Urinary bladder (tissue), 4 donors: ENCODE results near the gene CSNK2A2. TPM values are rescaled to one million over a fixed set of nuclear protein-coding genes. Genes with fewer than 3 reads are reported as not detected.

Experiments used
- DNase-seq: peaks from one replicate; pipeline ENCODE4 v3.0.0-alpha.2; 2015; ENCODE audit errors: extremely low spot score
- H3K27ac ChIP-seq: one replicate; pipeline ENCODE4 v1.5.1; 2013; ENCODE audit warnings: low read depth, mild to moderate bottlenecking, moderate library complexity
- H3K36me3 ChIP-seq: one replicate; pipeline ENCODE4 v1.6.1; 2013; ENCODE audit warnings: mild to moderate bottlenecking, moderate library complexity; ENCODE audit not compliant: insufficient read depth
- H3K4me1 ChIP-seq: one replicate; pipeline ENCODE4 v1.6.1; 2013; ENCODE audit warnings: mild to moderate bottlenecking, moderate library complexity; ENCODE audit not compliant: insufficient read depth
- H3K4me3 ChIP-seq: one replicate; pipeline ENCODE4 v1.5.1; 2013; ENCODE audit warnings: low read depth, low read length
- WGBS: extraction: QIAGEN DNeasy Blood & Tissue Kit; methylation state at CpG from one replicate; pipeline ENCODE4 v1.1.7; 2013; 5-methylcytosine and 5-hydroxymethylcytosine counted together
- polyA plus RNA-seq: library from polyadenylated mRNA; stranded (reverse); fragments of 200-250 nt; gene quantifications from one replicate; pipeline ENCODE4 v1.2.3, GENCODE V29; 2013
- total RNA-seq: library from RNA; depleted of rRNA; stranded (reverse); fragments of >200 nt; gene quantifications from one replicate; pipeline ENCODE4 v1.2.3, GENCODE V29; 2014
- donor health status: healthy with polysubstance abuse.
- donor health status: healthy.

Gene CSNK2A2
- total and polyA plus RNA-seq, 2 donors: 35.4 to 35.8 TPM

- Histone ChIP-seq H3K27ac (no peak overlapping the region), H3K36me3 (peaks cover 6% of the 10 kb centered on the region), H3K4me1 (no peaks in the 10 kb centered on the region), H3K4me3 (no peak overlapping the region)
- WGBS: 73% methylated on average over 10 of the region's 10 CpGs
- no peak for DNase-seq
Observed at GRCh38 chr16:58187665-58188421, 10.1 kb downstream of the CSNK2A2 start.

- no peak overlapping the region for H3K27ac ChIP-seq
Observed at GRCh38 chr16:58187092-58187491, 10.8 kb downstream of the CSNK2A2 start.

GRCh38 chr16:58186176-58186944 lies 11.5 kb downstream of the CSNK2A2 start:
- 81% methylated on average over 6 of the region's 6 CpGs for WGBS
- Histone ChIP-seq H3K4me1 (no peaks in the 10 kb centered on the region), H3K36me3 (peaks cover 6% of the 10 kb centered on the region), H3K4me3 (no peak overlapping the region), H3K27ac (no peak overlapping the region)
- no peak for DNase-seq

More at GRCh38 chr16:58187092-58187491, 10.8 kb downstream of the CSNK2A2 start:
- no peak for DNase-seq
- H3K36me3 ChIP-seq: peaks cover 6% of the 10 kb centered on the region
- no peak overlapping the region for H3K4me3 ChIP-seq
- no peaks in the 10 kb centered on the region for H3K4me1 ChIP-seq

GRCh38 chr16:58177353-58177710 lies 20.6 kb downstream of the CSNK2A2 start:
- H3K36me3 ChIP-seq: no peaks in the 10 kb centered on the region
- WGBS: 88% methylated on average over 1 of the region's 1 CpG
- no peak overlapping the region for H3K27ac ChIP-seq
- no peak overlapping the region for H3K4me3 ChIP-seq
- H3K4me1 ChIP-seq: no peaks in the 10 kb centered on the region
- DNase-seq: no peak

- DNase-seq: no peak
- no peak overlapping the region for H3K4me3 ChIP-seq
- H3K36me3 ChIP-seq: no peaks in the 10 kb centered on the region
- no peaks in the 10 kb centered on the region for H3K4me1 ChIP-seq
- H3K27ac ChIP-seq: no peak overlapping the region
- 91% methylated on average over 5 of the region's 5 CpGs for WGBS
Observed at GRCh38 chr16:58176608-58177352, 21.1 kb downstream of the CSNK2A2 start.

- Histone ChIP-seq H3K4me1 (no peaks in the 10 kb centered on the region), H3K27ac (no peak overlapping the region), H3K36me3 (peaks cover 4% of the 10 kb centered on the region), H3K4me3 (no peak overlapping the region)
- WGBS: 97% methylated on average over 2 of the region's 2 CpGs
- no peak for DNase-seq
Observed at GRCh38 chr16:58170223-58170622, 27.7 kb downstream of the CSNK2A2 start.

- Histone ChIP-seq H3K4me3 (no peak overlapping the region), H3K27ac (no peak overlapping the region), H3K4me1 (no peaks in the 10 kb centered on the region), H3K36me3 (peaks cover 7% of the 10 kb centered on the region)
- 85% methylated on average over 3 of the region's 3 CpGs for WGBS
- DNase-seq: no peak
Observed at GRCh38 chr16:58160855-58161254, 37.1 kb downstream of the CSNK2A2 start.

- no peaks in the 10 kb centered on the region for H3K4me1 ChIP-seq
- H3K4me3 ChIP-seq: no peak overlapping the region
- H3K36me3 ChIP-seq: peaks cover 7% of the 10 kb centered on the region
- no peak for DNase-seq
- no peak overlapping the region for H3K27ac ChIP-seq
- WGBS: 81% methylated on average over 3 of the region's 3 CpGs
Observed at GRCh38 chr16:58158725-58159124, 39.2 kb downstream of the CSNK2A2 start.

GRCh38 chr16:58157951-58158540 lies 39.9 kb downstream of the CSNK2A2 start:
- Histone ChIP-seq H3K4me3 (no peak overlapping the region), H3K27ac (no peak overlapping the region), H3K36me3 (peaks cover 4% of the 10 kb centered on the region), H3K4me1 (no peaks in the 10 kb centered on the region)
- DNase-seq: no peak
- WGBS: 82% methylated on average over 29 of the region's 29 CpGs

- no peak for DNase-seq
- Histone ChIP-seq H3K36me3 (no peaks in the 10 kb centered on the region), H3K4me3 (no peak overlapping the region), H3K27ac (no peak overlapping the region), H3K4me1 (no peaks in the 10 kb centered on the region)
- 86% methylated on average over 2 of the region's 2 CpGs for WGBS
Observed at GRCh38 chr16:58157239-58157638, 40.7 kb downstream of the CSNK2A2 start.

- no peak for DNase-seq
- WGBS: 50% methylated on average over 2 of the region's 2 CpGs
- H3K27ac ChIP-seq: no peak overlapping the region
- H3K4me1 ChIP-seq: no peaks in the 10 kb centered on the region
- H3K4me3 ChIP-seq: no peak overlapping the region
- no peaks in the 10 kb centered on the region for H3K36me3 ChIP-seq
Observed at GRCh38 chr16:58155839-58156238, 42.1 kb downstream of the CSNK2A2 start.

- WGBS: 75% methylated on average over 2 of the region's 2 CpGs
- no peaks in the 10 kb centered on the region for H3K36me3 ChIP-seq
- no peak overlapping the region for H3K4me3 ChIP-seq
- H3K4me1 ChIP-seq: no peaks in the 10 kb centered on the region
- no peak for DNase-seq
- no peak overlapping the region for H3K27ac ChIP-seq
Observed at GRCh38 chr16:58154345-58154744, 43.6 kb downstream of the CSNK2A2 start.

GRCh38 chr16:58152246-58152868 lies 45.5 kb downstream of the CSNK2A2 start:
- Histone ChIP-seq H3K4me3 (no peak overlapping the region), H3K36me3 (no peaks in the 10 kb centered on the region), H3K4me1 (no peaks in the 10 kb centered on the region), H3K27ac (no peak overlapping the region)
- no peak for DNase-seq
- 79% methylated on average over 8 of the region's 8 CpGs for WGBS
